ENCODE results near the gene FBXL2. TPM values are rescaled to one million over a fixed set of nuclear protein-coding genes. Genes with fewer than 3 reads are reported as not detected.

Gene FBXL2
- total RNA-seq, 1 donor from 2014 or later: 21.4 TPM

DNA sequence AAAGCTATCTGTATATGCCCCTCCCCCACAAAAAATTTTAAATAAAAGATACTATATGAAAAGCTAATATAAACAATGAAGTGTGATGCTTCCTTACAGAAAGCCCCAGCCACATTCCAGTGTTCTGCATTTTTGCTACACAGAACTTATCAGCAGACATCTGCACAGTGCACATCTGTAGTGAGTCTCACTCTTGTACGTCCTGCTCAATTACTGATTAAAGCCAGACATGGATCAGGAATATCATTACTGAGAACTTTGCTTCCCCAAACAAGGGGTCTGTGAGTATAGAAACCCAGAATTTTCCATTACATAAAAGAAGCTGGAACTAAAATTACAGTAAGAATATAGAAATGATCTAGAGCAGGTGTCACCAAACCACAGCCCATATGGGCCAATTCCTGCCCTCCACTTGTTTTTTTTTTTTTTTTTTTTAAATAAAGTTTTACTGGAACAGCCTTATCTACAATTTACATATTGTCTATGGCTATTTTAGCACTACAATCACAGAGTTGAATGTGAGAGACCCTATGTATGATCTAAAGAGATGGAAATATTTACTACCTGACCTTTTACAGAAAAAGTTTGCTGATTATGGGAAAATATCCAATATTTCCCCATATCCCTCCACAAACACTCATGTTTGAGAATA is 117.3 kb downstream of the FBXL2 start:
- H3K27me3 Mint-ChIP-seq (ENCODE audit: unreplicated experiment): peaks cover 2% of the 10 kb centered on the region
- no peak for DNase-seq
- no peaks in the 10 kb centered on the region for H3K36me3 Mint-ChIP-seq (ENCODE audit: unreplicated experiment)
- no peak overlapping the region for H3K27ac Mint-ChIP-seq (ENCODE audit: unreplicated experiment)
- peaks cover 4% of the 10 kb centered on the region for H3K9me3 Mint-ChIP-seq (ENCODE audit: unreplicated experiment)
- no peak overlapping the region for H3K4me3 Mint-ChIP-seq (ENCODE audit: unreplicated experiment)
- H3K4me1 Mint-ChIP-seq (ENCODE audit: low read depth, unreplicated experiment): peaks cover 8% of the 10 kb centered on the region
- TF ChIP-seq, protein P1, sequence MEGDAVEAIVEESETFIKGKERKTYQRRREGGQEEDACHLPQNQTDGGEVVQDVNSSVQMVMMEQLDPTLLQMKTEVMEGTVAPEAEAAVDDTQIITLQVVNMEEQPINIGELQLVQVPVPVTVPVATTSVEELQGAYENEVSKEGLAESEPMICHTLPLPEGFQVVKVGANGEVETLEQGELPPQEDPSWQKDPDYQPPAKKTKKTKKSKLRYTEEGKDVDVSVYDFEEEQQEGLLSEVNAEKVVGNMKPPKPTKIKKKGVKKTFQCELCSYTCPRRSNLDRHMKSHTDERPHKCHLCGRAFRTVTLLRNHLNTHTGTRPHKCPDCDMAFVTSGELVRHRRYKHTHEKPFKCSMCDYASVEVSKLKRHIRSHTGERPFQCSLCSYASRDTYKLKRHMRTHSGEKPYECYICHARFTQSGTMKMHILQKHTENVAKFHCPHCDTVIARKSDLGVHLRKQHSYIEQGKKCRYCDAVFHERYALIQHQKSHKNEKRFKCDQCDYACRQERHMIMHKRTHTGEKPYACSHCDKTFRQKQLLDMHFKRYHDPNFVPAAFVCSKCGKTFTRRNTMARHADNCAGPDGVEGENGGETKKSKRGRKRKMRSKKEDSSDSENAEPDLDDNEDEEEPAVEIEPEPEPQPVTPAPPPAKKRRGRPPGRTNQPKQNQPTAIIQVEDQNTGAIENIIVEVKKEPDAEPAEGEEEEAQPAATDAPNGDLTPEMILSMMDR (IDR thresholded peaks at IDR 0.05; ENCODE audit: partially characterized antibody, unreplicated experiment): no peak

DNA sequence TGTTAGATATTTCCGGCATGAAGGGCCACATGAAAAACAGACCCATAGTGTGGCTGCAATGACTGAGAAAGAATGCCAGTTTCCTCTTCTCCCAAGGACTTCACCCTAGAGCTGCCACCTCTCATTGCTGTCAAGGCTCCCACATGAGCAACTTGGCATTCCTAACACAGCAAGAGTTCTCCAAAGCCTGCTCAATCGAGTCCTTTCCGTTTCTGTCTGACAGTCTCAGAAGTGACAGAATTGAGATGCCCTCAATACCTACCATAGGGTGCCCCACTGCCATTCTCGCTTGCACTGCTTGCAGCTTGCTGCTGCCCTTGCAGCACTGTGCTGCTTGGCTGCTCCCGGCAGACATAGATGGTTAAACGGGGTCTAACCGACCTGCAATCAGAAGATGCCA is 118.7 kb downstream of the FBXL2 start:
- peaks cover 4% of the 10 kb centered on the region for H3K9me3 Mint-ChIP-seq (ENCODE audit: unreplicated experiment)
- H3K4me3 Mint-ChIP-seq (ENCODE audit: unreplicated experiment): no peak overlapping the region
- no peak overlapping the region for H3K27ac Mint-ChIP-seq (ENCODE audit: unreplicated experiment)
- H3K27me3 Mint-ChIP-seq (ENCODE audit: unreplicated experiment): peaks cover 2% of the 10 kb centered on the region
- peaks cover 8% of the 10 kb centered on the region for H3K4me1 Mint-ChIP-seq (ENCODE audit: low read depth, unreplicated experiment)
- no peaks in the 10 kb centered on the region for H3K36me3 Mint-ChIP-seq (ENCODE audit: unreplicated experiment)
- TF ChIP-seq, protein P1 (IDR thresholded peaks at IDR 0.05; ENCODE audit: partially characterized antibody, unreplicated experiment): no peak
- DNase-seq: no peak

DNA sequence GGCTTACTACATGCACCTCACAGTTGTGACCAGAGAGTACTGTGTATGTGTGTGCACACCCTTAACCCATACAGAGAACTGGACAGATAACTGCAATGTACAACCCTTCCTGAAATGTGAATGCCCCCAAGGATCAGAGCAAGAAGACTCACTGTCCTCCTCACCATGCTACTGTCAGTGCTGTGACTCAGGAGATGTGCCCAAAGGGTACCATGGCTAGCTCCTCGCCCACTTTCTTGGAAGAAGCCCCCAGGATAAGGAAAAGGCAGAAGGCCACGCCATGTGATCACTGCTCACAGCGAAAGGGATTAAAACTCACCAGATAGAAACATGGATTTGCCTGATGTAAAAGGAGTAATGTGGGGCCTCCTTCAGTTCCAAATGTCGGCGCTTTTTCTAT is 121.2 kb downstream of the FBXL2 start:
- H3K27me3 Mint-ChIP-seq (ENCODE audit: unreplicated experiment): peaks cover 2% of the 10 kb centered on the region
- H3K27ac Mint-ChIP-seq (ENCODE audit: unreplicated experiment): no peak overlapping the region
- no peaks in the 10 kb centered on the region for H3K4me1 Mint-ChIP-seq (ENCODE audit: low read depth, unreplicated experiment)
- H3K9me3 Mint-ChIP-seq (ENCODE audit: unreplicated experiment): peaks cover 2% of the 10 kb centered on the region
- DNase-seq: no peak
- TF ChIP-seq, protein P1 (IDR thresholded peaks at IDR 0.05; ENCODE audit: partially characterized antibody, unreplicated experiment): no peak
- no peak overlapping the region for H3K4me3 Mint-ChIP-seq (ENCODE audit: unreplicated experiment)
- H3K36me3 Mint-ChIP-seq (ENCODE audit: unreplicated experiment): no peaks in the 10 kb centered on the region

DNA sequence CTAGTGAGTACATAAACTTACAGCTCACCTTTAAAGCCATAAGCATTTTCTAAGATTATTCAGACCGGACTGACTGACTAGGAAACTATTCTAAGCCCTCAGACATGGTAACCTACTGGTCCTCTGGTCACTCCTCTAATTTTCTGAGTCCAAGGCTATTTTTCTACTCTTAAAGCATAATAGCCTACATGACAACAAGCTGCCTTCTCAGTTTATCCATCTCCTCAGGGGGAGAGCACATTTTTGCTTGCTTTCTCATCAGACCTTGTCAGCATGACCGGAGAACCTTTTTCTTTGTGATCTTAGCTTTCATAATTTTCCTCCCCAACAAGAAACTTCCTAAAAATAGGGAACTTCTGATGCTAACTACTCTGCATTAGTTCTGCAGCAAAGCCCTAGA is 124.5 kb downstream of the FBXL2 start:
- H3K9me3 Mint-ChIP-seq (ENCODE audit: unreplicated experiment): peaks cover 2% of the 10 kb centered on the region
- H3K36me3 Mint-ChIP-seq (ENCODE audit: unreplicated experiment): no peaks in the 10 kb centered on the region
- H3K4me3 Mint-ChIP-seq (ENCODE audit: unreplicated experiment): no peak overlapping the region
- TF ChIP-seq, protein P1 (IDR thresholded peaks at IDR 0.05; ENCODE audit: partially characterized antibody, unreplicated experiment): no peak
- H3K27me3 Mint-ChIP-seq (ENCODE audit: unreplicated experiment): peaks cover 2% of the 10 kb centered on the region
- H3K27ac Mint-ChIP-seq (ENCODE audit: unreplicated experiment): no peak overlapping the region
- H3K4me1 Mint-ChIP-seq (ENCODE audit: low read depth, unreplicated experiment): no peaks in the 10 kb centered on the region
- DNase-seq: no peak

DNA sequence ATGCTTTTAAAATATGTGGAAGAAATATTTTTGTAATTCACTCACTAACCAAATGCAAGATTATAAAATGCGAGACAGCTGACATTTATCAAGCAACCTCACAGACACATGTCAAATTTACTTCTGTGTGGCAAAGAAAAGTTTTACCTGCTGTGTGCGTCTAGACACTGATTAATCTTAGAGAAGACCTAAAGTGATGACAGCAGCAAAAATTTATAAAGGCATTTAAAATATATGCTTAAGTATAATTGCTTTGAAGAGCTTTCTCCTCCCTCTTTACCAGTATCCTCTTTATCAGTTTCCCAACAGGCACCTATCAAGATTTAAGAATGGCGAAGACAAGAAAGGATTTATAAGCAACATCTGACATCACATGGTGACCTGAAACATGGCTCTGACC is 125.7 kb downstream of the FBXL2 start:
- TF ChIP-seq, protein P1 (IDR thresholded peaks at IDR 0.05; ENCODE audit: partially characterized antibody, unreplicated experiment): no peak
- H3K4me3 Mint-ChIP-seq (ENCODE audit: unreplicated experiment): no peak overlapping the region
- H3K36me3 Mint-ChIP-seq (ENCODE audit: unreplicated experiment): no peaks in the 10 kb centered on the region
- DNase-seq: no peak
- H3K9me3 Mint-ChIP-seq (ENCODE audit: unreplicated experiment): peaks cover 2% of the 10 kb centered on the region
- peaks cover 2% of the 10 kb centered on the region for H3K27me3 Mint-ChIP-seq (ENCODE audit: unreplicated experiment)
- H3K4me1 Mint-ChIP-seq (ENCODE audit: low read depth, unreplicated experiment): no peaks in the 10 kb centered on the region
- H3K27ac Mint-ChIP-seq (ENCODE audit: unreplicated experiment): no peak overlapping the region
